WTC11 (cell line): ENCODE measurements around the gene SLC9A4.

Source experiments
- CREM ChIP-seq: sonication (generic); formaldehyde crosslinking; IDR thresholded peaks from 2 replicates; pipeline ENCODE4 v1.8.1; 2022; ENCODE audit warnings: mild to moderate bottlenecking, missing genetic modification reagents, moderate library complexity
- CTCF ChIP-seq: fragments of 200-600 bp; IDR thresholded peaks from 2 replicates; pipeline ENCODE4 v1.8.0; 2022; ENCODE audit warnings: antibody characterized with exemption
- TP53 ChIP-seq: sonication (generic); formaldehyde crosslinking; IDR thresholded peaks from 2 replicates; pipeline ENCODE4 v1.8.1; 2023; ENCODE audit warnings: mild to moderate bottlenecking, missing genetic modification reagents

GRCh38 chr2:102478686-102479470, 5.9 kb downstream of the SLC9A4 start:
- TF ChIP-seq TP53 (CRISPR knock-in tag): no peak
- TF ChIP-seq CREM: no peak
- no peak for TF ChIP-seq CTCF
